HG03521 (cell line): ENCODE measurements around the gene TBC1D22A.

ENCODE experiments used
- ATAC-seq: cut with Tn5 transposase; IDR thresholded peaks from one replicate; pipeline ENCODE4 v1.9.1; 2021; ENCODE audit warnings: mild to moderate bottlenecking, moderate library complexity; ENCODE audit not compliant: unreplicated experiment

TBC1D22A gene

GRCh38 chr22:46876357-46876934 is 114.0 kb downstream of the TBC1D22A start:
- no peak for ATAC-seq

GRCh38 chr22:46878191-46878948 is 115.9 kb downstream of the TBC1D22A start:
- no peak for ATAC-seq

GRCh38 chr22:46879083-46879482 is 116.6 kb downstream of the TBC1D22A start:
- ATAC-seq = no peak

GRCh38 chr22:46881373-46882118 is 119.1 kb downstream of the TBC1D22A start:
- no peak for ATAC-seq

GRCh38 chr22:46883092-46883910 is 120.9 kb downstream of the TBC1D22A start:
- no peak for ATAC-seq

GRCh38 chr22:46884365-46884764 is 121.9 kb downstream of the TBC1D22A start:
- no peak for ATAC-seq

- ATAC-seq = no peak
Measured at GRCh38 chr22:46887978-46888377, 125.5 kb downstream of the TBC1D22A start.

GRCh38 chr22:46890819-46891218 is 128.4 kb downstream of the TBC1D22A start:
- no peak for ATAC-seq

GRCh38 chr22:46891382-46891951 is 129.0 kb downstream of the TBC1D22A start:
- ATAC-seq = no peak

GRCh38 chr22:46892866-46893265 is 130.4 kb downstream of the TBC1D22A start:
- no peak for ATAC-seq

GRCh38 chr22:46893281-46894020 is 131.0 kb downstream of the TBC1D22A start:
- no peak for ATAC-seq

GRCh38 chr22:46894081-46894671 is 131.7 kb downstream of the TBC1D22A start:
- no peak for ATAC-seq

GRCh38 chr22:46894851-46895640 is 132.6 kb downstream of the TBC1D22A start:
- no peak for ATAC-seq

- no peak for ATAC-seq
Measured at GRCh38 chr22:46895753-46896152, 133.3 kb downstream of the TBC1D22A start.

- ATAC-seq = no peak
Measured at GRCh38 chr22:46896166-46896565, 133.7 kb downstream of the TBC1D22A start.

- ATAC-seq = no peak
Measured at GRCh38 chr22:46896568-46897245, 134.3 kb downstream of the TBC1D22A start.

- no peak for ATAC-seq
Measured at GRCh38 chr22:46897246-46897623, 134.8 kb downstream of the TBC1D22A start.

GRCh38 chr22:46900549-46900948 is 138.1 kb downstream of the TBC1D22A start:
- ATAC-seq = no peak
